ENCODE data around the gene CXCL14.
"Not testable (repeated sequence)": the region's sequence is repeated elsewhere in the genome, so short reads cannot be mapped to it uniquely, and the experiment has no call there.

Gene CXCL14

DNA sequence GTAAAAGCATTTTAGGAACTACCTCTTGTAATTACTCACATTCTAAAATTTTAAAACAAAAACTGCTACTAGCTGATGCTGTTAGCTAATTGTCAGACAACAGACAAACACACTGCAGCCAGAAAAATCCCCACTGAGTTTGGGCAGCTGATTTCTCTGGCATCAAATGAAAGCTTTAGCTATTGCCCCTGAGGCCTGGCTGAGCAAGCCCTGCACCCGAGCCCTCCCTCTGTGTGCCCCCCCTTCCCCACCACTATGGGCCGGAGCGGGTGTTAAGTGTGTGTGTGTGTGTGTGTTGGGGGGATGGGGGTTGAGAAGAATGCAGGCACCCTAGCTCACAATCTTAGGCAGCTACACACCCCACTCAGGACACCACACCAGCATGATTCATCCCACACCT is 45.5 kb downstream of the CXCL14 start:
- no peak for DNase-seq (ENCODE audit: low read depth)
- no peak overlapping the region for H3K4me3 ChIP-seq (ENCODE audit: low read depth, low read length)

DNA sequence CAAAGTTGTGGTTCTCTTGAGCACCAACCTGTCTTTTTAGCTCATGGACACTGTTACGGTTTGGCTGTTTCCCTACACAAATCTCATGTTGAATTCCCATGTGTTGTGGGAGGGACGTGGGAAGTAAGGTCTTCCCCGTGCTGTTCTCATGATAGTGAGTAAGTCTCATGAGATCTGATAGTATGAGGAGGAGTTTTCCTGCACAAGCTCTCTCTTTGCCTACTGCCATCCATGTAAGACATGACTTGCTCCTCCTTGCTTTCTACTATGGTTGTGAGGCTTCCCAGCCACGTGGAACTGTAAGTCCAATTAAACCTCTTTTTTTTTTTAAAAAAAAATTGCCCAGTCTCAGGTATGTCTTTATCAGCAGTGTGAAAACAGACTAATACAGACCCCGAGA is 49.2 kb downstream of the CXCL14 start:
- not testable (repeated sequence) for H3K4me3 ChIP-seq (ENCODE audit: low read depth, low read length); DNase-seq (ENCODE audit: low read depth)

DNA sequence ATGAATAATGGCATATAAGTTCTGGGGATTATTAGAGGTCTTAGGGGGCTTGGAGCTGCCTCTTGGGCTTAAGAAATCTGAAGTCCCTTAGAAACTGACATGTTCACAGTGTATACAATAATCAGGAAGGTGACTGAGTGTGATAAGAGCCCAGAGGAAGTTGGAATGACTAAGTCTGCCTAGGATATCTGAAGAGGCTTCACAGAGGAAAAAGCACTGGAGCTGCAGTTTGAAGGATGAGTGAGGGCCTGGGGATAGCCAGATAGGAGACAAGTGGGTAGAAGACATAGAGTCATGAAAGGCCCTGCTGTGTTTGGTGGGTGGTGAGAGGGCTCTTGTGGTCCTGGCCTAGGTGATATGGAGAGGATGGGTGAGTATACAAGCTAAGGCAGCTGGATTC is 51.9 kb downstream of the CXCL14 start:
- no peak overlapping the region for H3K4me3 ChIP-seq (ENCODE audit: low read depth, low read length)
- no peak for DNase-seq (ENCODE audit: low read depth)

DNA sequence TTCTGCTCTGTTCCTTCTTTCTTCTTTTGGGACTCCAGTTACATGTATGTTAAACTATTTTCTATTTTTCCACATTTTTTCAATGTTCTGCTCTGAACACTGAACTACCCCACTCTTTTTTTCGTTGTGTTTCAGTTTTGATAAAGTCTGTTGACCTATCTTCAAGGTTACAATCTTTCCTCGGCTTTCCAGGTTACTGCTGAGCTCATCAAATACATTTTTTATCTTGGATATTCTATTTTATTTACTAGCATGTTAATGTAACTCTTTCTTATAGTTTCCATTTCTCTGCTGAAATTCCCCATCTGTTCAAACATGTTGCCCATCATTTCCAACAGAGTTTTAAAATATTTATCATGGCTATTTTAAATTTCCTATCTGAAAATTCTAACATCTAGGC is 56.8 kb downstream of the CXCL14 start:
- no peak overlapping the region for H3K4me3 ChIP-seq (ENCODE audit: low read depth, low read length)
- no peak for DNase-seq (ENCODE audit: low read depth)

Data from skeletal muscle cell (primary cell).